SU-DHL-6 (cell line): ENCODE measurements around the gene DOK4.

Source experiments
- EZH2phosphoT487 ChIP-seq: fragments of 200-600 bp; sonication (generic), shearing (Covaris generic); conservative IDR thresholded peaks from 2 replicates; pipeline ENCODE4 v1.6.1; 2018; ENCODE audit warnings: mild to moderate bottlenecking, antibody characterized with exemption, low read length, moderate library complexity, mixed read lengths
- TF ChIP-seq, protein P1 (sequence below): fragments of 200-600 bp; sonication (generic); IDR thresholded peaks from one replicate; pipeline ENCODE4 v1.5.1; 2017; ENCODE audit warnings: antibody characterized with exemption, mild to moderate bottlenecking, low read length, moderate library complexity; ENCODE audit not compliant: insufficient read depth, poor library complexity, severe bottlenecking

- TF ChIP-seq, protein P1, sequence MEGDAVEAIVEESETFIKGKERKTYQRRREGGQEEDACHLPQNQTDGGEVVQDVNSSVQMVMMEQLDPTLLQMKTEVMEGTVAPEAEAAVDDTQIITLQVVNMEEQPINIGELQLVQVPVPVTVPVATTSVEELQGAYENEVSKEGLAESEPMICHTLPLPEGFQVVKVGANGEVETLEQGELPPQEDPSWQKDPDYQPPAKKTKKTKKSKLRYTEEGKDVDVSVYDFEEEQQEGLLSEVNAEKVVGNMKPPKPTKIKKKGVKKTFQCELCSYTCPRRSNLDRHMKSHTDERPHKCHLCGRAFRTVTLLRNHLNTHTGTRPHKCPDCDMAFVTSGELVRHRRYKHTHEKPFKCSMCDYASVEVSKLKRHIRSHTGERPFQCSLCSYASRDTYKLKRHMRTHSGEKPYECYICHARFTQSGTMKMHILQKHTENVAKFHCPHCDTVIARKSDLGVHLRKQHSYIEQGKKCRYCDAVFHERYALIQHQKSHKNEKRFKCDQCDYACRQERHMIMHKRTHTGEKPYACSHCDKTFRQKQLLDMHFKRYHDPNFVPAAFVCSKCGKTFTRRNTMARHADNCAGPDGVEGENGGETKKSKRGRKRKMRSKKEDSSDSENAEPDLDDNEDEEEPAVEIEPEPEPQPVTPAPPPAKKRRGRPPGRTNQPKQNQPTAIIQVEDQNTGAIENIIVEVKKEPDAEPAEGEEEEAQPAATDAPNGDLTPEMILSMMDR, result no peak
- TF ChIP-seq EZH2phosphoT487, result no peak
These were observed 39.6 kb downstream of the DOK4 start for GRCh38 chr16:57446531-57447185.
